ENCODE results near the gene DPY19L1.
"Not testable (repeated sequence)": the region's sequence is repeated elsewhere in the genome, so short reads cannot be mapped to it uniquely, and the experiment has no call there.

DPY19L1 gene

DNA sequence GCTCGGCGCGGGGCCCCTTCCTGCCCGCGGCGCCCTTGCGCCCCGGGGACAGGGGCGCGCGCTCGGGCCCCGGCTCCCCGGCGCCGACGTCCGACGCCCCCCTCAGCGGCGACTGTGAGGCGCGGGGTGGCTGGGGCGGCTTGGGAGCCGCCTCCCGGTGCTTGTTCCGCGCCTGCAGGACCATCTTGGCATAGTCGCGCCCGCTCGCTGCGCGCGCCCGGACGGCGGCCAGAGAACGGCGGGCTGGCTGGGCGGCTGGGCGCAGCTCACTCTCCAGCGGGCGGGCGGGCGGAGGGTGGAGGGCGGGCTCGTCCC lies at the start of gene DPY19L1:
Gene DPY19L1, minus strand, starts transcription at position 275 of the 315 bp plus-strand sequence. Its CDS starts 91 bp downstream, at position 184.
- Mint-ChIP-seq H3K27me3 (peaks cover 0 to 8% of the 10 kb centered on the region in 2 donors), H3K27ac (peak within 1 kb of the TSS; percentile 95), H3K4me1 (peaks cover 19 to 35% of the 10 kb centered on the region in 2 donors), H3K36me3 (peaks cover 3% of the 10 kb centered on the region in 2 donors), H3K4me3 (peak within 1 kb of the TSS; percentile 98), H3K9me3 (no peaks in the 10 kb centered on the region)
- no peak for ATAC-seq (replicated peaks)
- no peak for DNase-seq

DNA sequence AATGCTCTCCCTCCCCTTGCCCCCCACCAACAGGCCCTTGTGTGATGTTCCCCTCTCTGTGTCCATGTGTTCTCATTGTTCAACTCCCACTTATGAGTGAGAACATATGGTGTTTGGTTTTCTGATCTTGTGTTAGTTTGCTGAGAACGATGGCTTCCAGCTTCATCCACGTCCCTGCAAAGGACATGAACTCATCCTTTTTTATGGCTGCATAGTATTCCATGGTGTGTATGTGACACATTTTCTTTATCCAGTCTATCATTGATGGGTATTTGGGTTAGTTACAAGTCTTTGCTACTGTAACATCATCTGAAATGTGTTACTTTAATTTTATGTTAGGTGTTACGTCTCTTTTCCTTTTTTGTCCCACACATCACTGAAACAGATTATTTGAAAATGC lies 42.2 kb upstream of the DPY19L1 start:
- H3K9me3 Mint-ChIP-seq; H3K4me1 Mint-ChIP-seq; H3K27ac Mint-ChIP-seq; H3K36me3 Mint-ChIP-seq; H3K4me3 Mint-ChIP-seq; ATAC-seq (replicated peaks); DNase-seq: not testable (repeated sequence)
- H3K27me3 Mint-ChIP-seq = peaks cover 7 to 11% of the 10 kb centered on the region in 2 donors

DNA sequence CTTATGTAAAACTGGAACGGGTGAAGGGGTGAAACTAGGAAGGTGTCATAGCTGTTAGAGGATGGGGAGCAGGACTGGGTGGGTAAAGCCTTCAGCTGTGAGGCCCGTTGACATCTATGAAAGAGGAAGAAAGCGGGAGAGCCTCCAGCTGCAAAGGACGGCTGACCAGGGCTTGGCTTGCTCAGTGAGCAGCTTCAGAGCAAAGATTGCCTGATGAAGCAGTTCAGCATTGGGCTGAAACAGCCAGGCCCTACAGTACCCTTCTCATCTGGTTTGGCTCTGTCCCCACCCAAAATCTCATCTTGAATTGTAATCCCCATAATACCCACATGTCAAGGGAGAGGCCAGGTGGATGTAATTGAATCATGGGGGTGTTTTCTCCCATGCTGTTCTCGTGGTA lies 36.7 kb upstream of the DPY19L1 start:
- H3K36me3 Mint-ChIP-seq; H3K27ac Mint-ChIP-seq; H3K4me1 Mint-ChIP-seq; H3K9me3 Mint-ChIP-seq; H3K4me3 Mint-ChIP-seq; DNase-seq; ATAC-seq (replicated peaks): not testable (repeated sequence)
- H3K27me3 Mint-ChIP-seq = peaks cover 35 to 42% of the 10 kb centered on the region in 2 donors

DNA sequence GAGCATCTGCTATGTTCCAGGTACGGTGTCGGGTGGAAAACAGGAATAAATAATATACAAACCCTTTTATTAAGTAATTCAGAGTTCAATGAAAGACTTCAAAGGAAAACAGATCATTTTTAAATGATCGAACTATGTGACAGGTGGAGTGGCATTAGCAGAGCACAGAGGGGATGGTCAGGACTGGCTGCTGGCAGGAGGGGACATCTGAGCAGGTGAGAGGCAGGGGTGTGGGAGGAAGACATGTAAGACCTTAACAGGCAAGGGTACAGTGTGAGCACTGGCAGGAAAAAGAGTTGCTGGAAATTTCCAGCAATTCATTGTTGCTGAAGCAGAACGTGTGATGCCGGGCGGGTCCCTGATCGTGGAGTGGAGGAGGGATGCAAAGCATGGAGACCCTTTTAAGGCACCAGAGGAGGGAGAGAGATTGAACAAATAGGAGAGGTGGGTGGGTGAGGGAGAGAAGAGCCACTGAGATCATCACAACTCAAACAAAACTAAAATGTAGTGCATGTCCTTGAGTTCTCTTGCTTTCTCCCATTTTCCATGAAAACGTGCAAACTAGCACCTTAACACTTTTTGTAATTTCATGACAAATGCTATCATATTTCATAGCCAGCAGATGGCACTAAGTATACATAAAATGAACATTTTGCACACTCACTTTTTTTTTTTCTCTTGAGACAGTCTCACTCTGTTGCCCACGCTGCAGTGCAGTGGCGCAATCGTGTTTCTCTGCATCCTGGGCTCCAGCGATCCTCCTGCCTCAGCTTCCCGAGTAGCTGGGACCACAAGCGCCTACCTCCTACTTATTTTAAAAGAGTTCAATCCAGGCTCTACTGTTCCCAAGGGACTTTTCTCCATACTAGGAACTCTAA lies 35.9 kb upstream of the DPY19L1 start:
- ATAC-seq (replicated peaks) = peak; percentile 48 to 63
- H3K4me1 Mint-ChIP-seq, H3K36me3 Mint-ChIP-seq, H3K9me3 Mint-ChIP-seq, DNase-seq, H3K4me3 Mint-ChIP-seq: not testable (repeated sequence)
- Mint-ChIP-seq H3K27me3 (peaks cover 42 to 50% of the 10 kb centered on the region in 2 donors), H3K27ac (peak overlapping the region; percentile 68)

DNA sequence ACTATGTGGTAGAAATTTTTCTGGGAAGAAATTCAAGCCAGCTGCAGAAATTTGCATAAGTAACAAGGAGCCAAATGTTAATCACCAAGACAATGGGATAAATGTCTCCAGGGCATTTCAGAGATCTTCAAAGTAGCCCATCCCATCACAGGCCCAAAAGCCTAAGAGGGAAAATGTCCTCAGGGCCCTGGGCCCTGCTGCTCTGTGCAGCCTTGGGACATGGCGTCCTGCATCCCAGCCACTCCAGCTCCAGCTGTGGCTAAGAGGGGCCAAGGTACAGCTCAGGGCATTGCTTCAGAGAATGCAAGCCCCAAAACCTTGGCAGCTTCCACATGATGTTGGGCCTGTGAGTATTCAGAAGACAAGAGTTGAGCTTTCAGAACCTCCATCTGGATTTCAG lies 31.8 kb upstream of the DPY19L1 start:
- not testable (repeated sequence) for H3K36me3 Mint-ChIP-seq; H3K9me3 Mint-ChIP-seq; DNase-seq; H3K4me1 Mint-ChIP-seq; H3K4me3 Mint-ChIP-seq; ATAC-seq (replicated peaks); H3K27ac Mint-ChIP-seq
- H3K27me3 Mint-ChIP-seq = peaks cover 45 to 49% of the 10 kb centered on the region in 2 donors

DNA sequence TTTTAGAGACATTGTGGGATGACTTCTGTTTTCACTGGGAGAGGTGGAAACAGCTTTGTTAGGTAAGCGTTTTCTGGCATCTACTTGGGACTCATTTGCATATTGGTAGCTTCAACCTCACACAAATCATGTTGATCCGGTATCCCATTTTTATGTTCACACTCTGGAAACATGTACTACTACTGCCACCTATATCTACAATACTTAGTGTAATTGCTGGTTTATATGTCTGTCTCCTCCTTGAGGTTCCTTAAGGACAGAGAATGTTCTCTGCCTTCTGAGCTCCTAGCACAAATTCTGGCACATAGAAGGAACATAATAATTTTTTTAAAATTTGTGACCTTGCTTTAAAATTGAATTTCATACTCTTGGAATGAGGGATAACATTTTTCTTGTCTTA lies 28.1 kb upstream of the DPY19L1 start:
- not testable (repeated sequence) for DNase-seq; H3K4me3 Mint-ChIP-seq; H3K9me3 Mint-ChIP-seq; H3K36me3 Mint-ChIP-seq; ATAC-seq (replicated peaks); H3K27ac Mint-ChIP-seq; H3K4me1 Mint-ChIP-seq
- peaks cover 24 to 43% of the 10 kb centered on the region in 2 donors for H3K27me3 Mint-ChIP-seq

DNA sequence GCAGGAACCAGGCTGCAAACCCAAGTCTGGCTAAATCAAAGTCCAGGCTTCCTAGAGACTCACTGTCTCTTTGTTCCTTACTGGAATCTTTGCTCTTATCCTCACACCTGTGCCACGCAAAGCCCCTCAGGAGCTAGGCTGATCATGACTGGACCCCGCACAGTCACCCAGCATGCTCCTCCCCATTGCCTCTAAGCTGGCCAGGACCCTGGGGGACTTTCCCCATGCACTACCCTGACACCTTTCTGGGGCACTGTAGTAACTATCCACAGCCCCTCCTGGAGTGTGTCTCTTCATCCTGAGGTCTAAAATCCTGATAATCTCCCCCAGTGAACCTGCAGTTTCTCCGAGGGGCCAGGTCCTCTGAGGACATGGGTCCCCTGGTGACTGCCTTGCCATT lies 21.3 kb upstream of the DPY19L1 start:
- DNase-seq; H3K9me3 Mint-ChIP-seq; H3K4me1 Mint-ChIP-seq; H3K4me3 Mint-ChIP-seq; H3K36me3 Mint-ChIP-seq; ATAC-seq (replicated peaks); H3K27ac Mint-ChIP-seq: not testable (repeated sequence)
- H3K27me3 Mint-ChIP-seq = peaks cover 10 to 13% of the 10 kb centered on the region in 2 donors

DNA sequence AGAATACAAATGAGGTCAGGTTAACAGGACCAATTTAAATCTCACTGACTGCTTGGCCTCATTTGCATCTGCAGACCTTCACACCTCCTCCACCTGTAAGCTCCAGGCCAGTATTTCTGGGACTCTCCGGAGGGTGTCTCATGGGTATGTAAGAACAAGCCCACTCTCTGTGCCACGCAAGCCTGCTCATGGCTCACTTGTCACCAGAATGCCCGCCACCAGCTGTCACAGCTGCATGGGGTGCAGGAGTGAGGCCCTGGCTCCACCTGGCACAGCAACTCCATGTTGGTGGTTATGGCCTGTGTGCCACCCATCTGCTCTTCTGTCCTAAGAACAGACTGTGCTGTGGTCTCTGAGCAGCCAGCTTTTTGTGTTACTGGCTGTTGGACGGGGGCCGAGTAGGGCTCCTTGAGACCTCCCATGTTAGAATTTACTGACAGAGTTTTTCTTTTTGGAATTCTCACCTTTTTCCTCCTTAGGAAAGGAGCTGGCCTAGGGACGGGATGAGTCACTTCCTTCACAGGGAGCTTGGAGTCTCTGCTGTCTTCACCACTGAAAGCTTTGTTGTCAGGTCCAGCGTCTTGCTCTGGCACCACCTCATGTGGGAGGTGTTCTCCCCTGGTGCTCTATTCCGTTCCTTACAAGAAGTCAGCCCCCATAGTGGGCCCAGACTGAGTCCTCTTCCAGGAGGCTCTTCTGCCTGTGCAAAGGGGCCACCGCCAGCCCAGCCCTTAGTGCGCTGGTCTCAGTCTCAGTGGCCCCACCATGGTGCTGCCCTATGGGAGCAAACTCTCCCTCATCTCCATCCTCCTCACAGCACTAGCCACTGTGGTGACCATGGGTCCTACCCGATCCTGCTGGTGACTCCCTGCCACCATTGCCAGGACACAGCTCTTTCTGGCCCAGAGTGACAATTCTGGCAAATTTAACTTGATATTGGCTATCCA lies 20.5 kb upstream of the DPY19L1 start:
- H3K9me3 Mint-ChIP-seq; DNase-seq; H3K4me1 Mint-ChIP-seq; ATAC-seq (replicated peaks); H3K27ac Mint-ChIP-seq; H3K36me3 Mint-ChIP-seq; H3K4me3 Mint-ChIP-seq: not testable (repeated sequence)
- peaks cover 14 to 18% of the 10 kb centered on the region in 2 donors for H3K27me3 Mint-ChIP-seq

DNA sequence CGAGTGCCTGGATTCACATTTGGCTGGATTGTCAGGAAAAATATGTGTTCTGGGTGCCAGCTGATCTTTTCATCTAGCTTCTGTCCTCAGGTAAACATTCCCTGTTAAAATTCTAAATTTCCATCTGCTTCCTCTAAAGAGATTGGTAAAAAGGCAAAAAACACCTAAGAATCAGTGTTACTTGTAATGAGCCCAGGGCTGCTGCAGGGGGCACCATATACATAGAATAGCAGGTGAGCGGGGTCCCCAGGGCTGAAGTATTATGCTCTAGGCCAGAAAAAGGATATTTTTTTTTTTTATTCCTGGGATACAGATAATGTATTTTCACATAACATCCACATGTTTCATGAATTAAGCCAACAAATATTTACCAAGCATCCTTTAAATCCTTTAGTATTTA lies 18.4 kb upstream of the DPY19L1 start:
- DNase-seq; H3K4me1 Mint-ChIP-seq; H3K4me3 Mint-ChIP-seq; ATAC-seq (replicated peaks); H3K9me3 Mint-ChIP-seq; H3K36me3 Mint-ChIP-seq; H3K27ac Mint-ChIP-seq: not testable (repeated sequence)
- peaks cover 20 to 22% of the 10 kb centered on the region in 2 donors for H3K27me3 Mint-ChIP-seq

DNA sequence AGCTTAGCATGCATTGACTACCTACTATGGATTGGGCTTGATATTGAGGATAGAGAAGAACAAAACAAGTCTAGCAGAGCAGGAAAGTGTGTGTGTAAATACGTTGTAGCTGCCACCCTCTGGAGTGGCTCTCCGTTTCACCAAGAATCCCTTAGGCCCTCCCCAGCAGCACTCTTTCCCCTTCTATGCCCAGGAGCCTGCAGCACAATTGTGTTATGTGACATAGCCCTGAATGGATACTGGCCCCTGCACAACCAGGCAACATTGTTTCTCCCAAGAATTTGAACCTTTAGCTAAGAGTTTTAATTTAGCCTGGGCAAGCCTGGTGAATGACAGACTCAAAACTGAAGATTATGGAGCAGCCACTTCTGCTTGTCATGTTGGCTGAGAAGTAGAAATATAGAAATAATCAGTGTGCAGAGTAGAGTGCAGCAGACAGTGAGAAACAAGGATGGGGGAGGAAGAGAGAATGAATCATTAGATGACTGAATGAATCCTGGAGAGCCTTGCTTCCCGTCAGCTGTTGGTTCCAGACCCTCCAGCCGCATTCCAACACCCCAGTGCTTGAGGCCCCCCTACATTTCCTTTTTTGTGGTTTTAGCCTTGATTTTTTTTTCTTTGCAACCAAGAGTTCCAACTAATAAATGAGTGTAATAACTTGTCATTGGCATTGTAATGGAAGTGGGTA lies 16.3 kb upstream of the DPY19L1 start:
- H3K27ac Mint-ChIP-seq; H3K4me1 Mint-ChIP-seq; DNase-seq; H3K9me3 Mint-ChIP-seq; H3K4me3 Mint-ChIP-seq; ATAC-seq (replicated peaks); H3K36me3 Mint-ChIP-seq: not testable (repeated sequence)
- peaks cover 20 to 22% of the 10 kb centered on the region in 2 donors for H3K27me3 Mint-ChIP-seq

DNA sequence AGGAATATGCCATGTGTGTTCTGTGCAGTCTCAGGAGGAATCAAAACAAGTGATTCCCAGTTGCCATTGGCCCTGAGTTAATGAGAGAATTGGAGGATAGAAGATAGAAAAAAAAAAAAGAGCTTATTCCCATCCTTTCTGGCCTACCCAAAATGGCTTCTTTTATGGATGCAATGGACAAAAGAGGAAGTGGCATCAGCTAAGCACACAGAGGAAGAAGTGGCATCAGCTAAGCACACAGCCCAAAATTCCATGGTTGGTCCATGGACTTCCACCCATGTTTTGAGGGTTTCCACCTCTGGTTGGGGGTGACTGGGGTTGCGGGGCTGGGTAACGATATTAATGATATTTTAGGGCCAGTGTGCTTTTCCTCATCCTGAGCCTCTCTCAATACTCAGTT lies 11.1 kb upstream of the DPY19L1 start:
- not testable (repeated sequence) for H3K9me3 Mint-ChIP-seq; H3K27ac Mint-ChIP-seq; H3K4me3 Mint-ChIP-seq; DNase-seq; H3K36me3 Mint-ChIP-seq; ATAC-seq (replicated peaks); H3K4me1 Mint-ChIP-seq
- peaks cover 34 to 41% of the 10 kb centered on the region in 2 donors for H3K27me3 Mint-ChIP-seq

DNA sequence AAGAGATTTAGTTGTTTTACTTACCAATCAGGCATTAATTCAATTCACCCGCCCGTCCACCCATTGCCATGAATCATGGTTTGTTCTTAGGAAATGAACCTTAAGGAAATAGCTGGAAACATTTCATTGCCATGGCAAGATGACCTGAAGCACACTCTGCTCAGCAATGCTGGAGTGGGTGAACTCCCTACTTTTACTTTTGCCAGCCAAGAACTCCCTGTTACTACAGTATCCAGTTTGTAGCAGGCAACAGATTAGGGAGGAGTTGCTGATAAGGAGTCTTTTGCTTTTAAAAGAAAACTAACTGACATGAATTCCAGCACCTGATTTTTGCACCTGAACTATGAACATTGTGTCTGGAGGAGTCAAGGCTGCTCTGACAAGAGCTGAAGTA lies 10.6 kb upstream of the DPY19L1 start:
- not testable (repeated sequence) for H3K9me3 Mint-ChIP-seq; H3K36me3 Mint-ChIP-seq; H3K4me3 Mint-ChIP-seq; ATAC-seq (replicated peaks); H3K27ac Mint-ChIP-seq; DNase-seq; H3K4me1 Mint-ChIP-seq
- peaks cover 35 to 41% of the 10 kb centered on the region in 2 donors for H3K27me3 Mint-ChIP-seq

DNA sequence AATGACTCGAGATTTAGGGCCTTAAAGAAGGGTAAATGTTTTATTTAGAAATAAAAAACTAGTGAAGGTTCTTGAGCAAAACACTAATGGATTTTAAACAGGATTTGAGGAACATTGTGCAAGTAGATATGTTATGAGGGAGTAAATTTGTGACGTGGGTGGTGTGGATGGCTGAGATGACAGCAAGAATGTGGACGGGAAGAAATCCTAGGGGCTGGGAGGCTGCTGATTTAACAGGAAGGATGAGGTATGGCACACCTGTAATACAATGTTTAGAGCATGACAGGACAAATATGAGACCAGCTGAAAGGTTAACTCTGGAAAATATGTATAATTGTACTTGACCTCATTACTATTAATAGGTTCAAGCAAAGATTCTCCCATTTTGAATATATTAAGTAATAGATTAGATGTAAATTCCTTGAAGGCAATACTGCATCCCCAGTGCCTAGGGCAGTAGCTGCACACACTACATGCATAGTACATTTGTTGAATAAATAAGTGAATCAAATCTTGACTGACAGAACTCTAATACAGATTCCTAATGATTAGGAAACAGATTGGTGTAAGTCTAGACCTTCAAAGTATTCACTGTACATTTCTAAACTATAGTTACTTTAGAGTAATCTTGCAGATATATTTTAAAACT lies 10.1 kb upstream of the DPY19L1 start:
- not testable (repeated sequence) for ATAC-seq (replicated peaks); H3K27ac Mint-ChIP-seq; H3K9me3 Mint-ChIP-seq; H3K36me3 Mint-ChIP-seq; H3K4me3 Mint-ChIP-seq; H3K4me1 Mint-ChIP-seq; DNase-seq
- H3K27me3 Mint-ChIP-seq = peaks cover 41 to 46% of the 10 kb centered on the region in 2 donors

DNA sequence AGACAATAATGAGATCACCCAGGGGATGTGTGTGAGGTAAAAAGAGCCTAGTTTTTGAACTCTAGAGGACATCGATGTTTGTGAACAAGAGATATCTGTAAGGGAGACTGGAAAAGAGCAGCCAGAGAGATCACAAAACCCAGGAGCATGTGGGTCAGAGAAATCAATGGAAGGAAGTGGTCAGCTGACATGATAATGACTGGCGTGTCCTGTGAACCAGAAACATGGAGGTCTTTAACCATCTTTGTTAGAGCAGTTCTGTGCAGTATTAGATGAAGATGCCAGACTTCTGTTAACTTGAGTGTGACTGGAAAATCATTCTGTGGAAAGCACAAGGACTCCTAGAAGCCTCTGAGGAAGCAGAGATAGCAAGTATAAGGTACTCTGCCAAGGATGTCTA lies 6.0 kb upstream of the DPY19L1 start:
- H3K4me3 Mint-ChIP-seq; ATAC-seq (replicated peaks); H3K27ac Mint-ChIP-seq; DNase-seq; H3K4me1 Mint-ChIP-seq; H3K9me3 Mint-ChIP-seq; H3K36me3 Mint-ChIP-seq: not testable (repeated sequence)
- peaks cover 36 to 43% of the 10 kb centered on the region in 2 donors for H3K27me3 Mint-ChIP-seq

Measured in stimulated activated naive B cell treated with anti-CD40 and anti-IgM and Interleukin-4, amounts not matched to agents 10 μg/mL and 1 μg/mL and 100 μg/mL, for 72 hours (primary cell).